Mesenchymal stem cell (in vitro differentiated cells and primary cell): ENCODE data around the gene ZNF608.
A peak's percentile ranks its signal among the peaks of the same experiment; 100 is the strongest.

Experiments
- DNase-seq: peaks from one replicate; pipeline ENCODE4 v3.0.0-alpha.2; 2013
- H2AFZ ChIP-seq: one replicate; pipeline ENCODE4 v1.6.1; 2013; ENCODE audit warnings: low read depth, mild to moderate bottlenecking, control low read depth, inconsistent platforms, low read length, moderate library complexity
- H2AK5ac ChIP-seq: 2 replicates; pipeline ENCODE4 v1.6.1; 2013; ENCODE audit warnings: low read length, moderate library complexity, mild to moderate bottlenecking, inconsistent platforms; ENCODE audit not compliant: severe bottlenecking
- H2BK120ac ChIP-seq: one replicate; pipeline ENCODE4 v1.6.1; 2013; ENCODE audit warnings: low read depth, mild to moderate bottlenecking, inconsistent platforms, low read length, moderate library complexity
- H2BK12ac ChIP-seq, 2 experiments: one replicate each; pipeline ENCODE4 v1.6.1; 2013; ENCODE audit warnings: inconsistent platforms in 2 of 2, low read length in 2 of 2, mild to moderate bottlenecking in 2 of 2, moderate library complexity in 2 of 2, control low read depth in 1 of 2
- H2BK15ac ChIP-seq: one replicate; pipeline ENCODE4 v1.6.1; 2013; ENCODE audit warnings: mild to moderate bottlenecking, low read depth, inconsistent platforms; ENCODE audit not compliant: poor library complexity, severe bottlenecking
- H2BK5ac ChIP-seq: 2 replicates; pipeline ENCODE4 v1.6.1; 2013; ENCODE audit warnings: low read depth, mild to moderate bottlenecking, low read length, control low read depth, inconsistent platforms; ENCODE audit not compliant: poor library complexity, severe bottlenecking
- H3K14ac ChIP-seq, 2 experiments: one replicate each; pipeline ENCODE4 v1.6.1; 2013; ENCODE audit warnings: inconsistent platforms in 2 of 2, low read length in 2 of 2, control low read depth in 1 of 2, mild to moderate bottlenecking in 1 of 2, moderate library complexity in 1 of 2
- H3K18ac ChIP-seq, 2 experiments: one replicate each; pipeline ENCODE4 v1.6.1; 2013; ENCODE audit warnings: inconsistent platforms in 2 of 2, low read length in 2 of 2, control low read depth in 1 of 2, low read depth in 1 of 2, mild to moderate bottlenecking in 1 of 2
- H3K23ac ChIP-seq, 2 experiments: one replicate each; pipeline ENCODE4 v1.6.1; 2013; ENCODE audit warnings: inconsistent platforms in 2 of 2, low read length in 2 of 2, mild to moderate bottlenecking in 2 of 2, moderate library complexity in 2 of 2, control low read depth in 1 of 2
- H3K27ac ChIP-seq: 2 replicates; pipeline ENCODE4 v1.5.1; 2013; ENCODE audit warnings: mild to moderate bottlenecking, moderate library complexity, low read length, control low read depth, inconsistent platforms; ENCODE audit not compliant: poor library complexity, severe bottlenecking
- H3K27me3 ChIP-seq, 2 experiments: 2 replicates each; pipeline versions ENCODE4 v1.6.1 to v1.7.0; 2013; ENCODE audit warnings: low read length in 2 of 2, mild to moderate bottlenecking in 2 of 2, moderate library complexity in 2 of 2, control low read depth in 1 of 2, inconsistent platforms in 1 of 2; ENCODE audit not compliant: control insufficient read depth in 1 of 2, insufficient read depth in 1 of 2
- H3K36me3 ChIP-seq, 2 experiments: 2 replicates each; pipeline versions ENCODE4 v1.6.1 to v1.7.0; 2013; ENCODE audit warnings: low read length in 2 of 2, control low read depth in 1 of 2, inconsistent platforms in 1 of 2, low read depth in 1 of 2, mild to moderate bottlenecking in 1 of 2; ENCODE audit not compliant: insufficient read depth in 2 of 2, control insufficient read depth in 1 of 2
- H3K4ac ChIP-seq, 2 experiments: one replicate each; pipeline ENCODE4 v1.6.1; 2013; ENCODE audit warnings: inconsistent platforms in 2 of 2, low read length in 2 of 2, mild to moderate bottlenecking in 2 of 2, moderate library complexity in 2 of 2, control low read depth in 1 of 2, low read depth in 1 of 2
- H3K4me1 ChIP-seq: 2 replicates; pipeline ENCODE4 v1.6.1; 2013; ENCODE audit warnings: low read depth, low read length, control low read depth; ENCODE audit not compliant: control insufficient read depth, insufficient read depth
- H3K4me2 ChIP-seq: 2 replicates; pipeline ENCODE4 v1.6.1; 2013; ENCODE audit warnings: low read length, mild to moderate bottlenecking, inconsistent platforms; ENCODE audit not compliant: poor library complexity, severe bottlenecking
- H3K4me3 ChIP-seq, 2 experiments: 2 replicates each; pipeline versions ENCODE4 v1.5.1 to v1.7.0; 2013; ENCODE audit warnings: low read length in 2 of 2, mild to moderate bottlenecking in 2 of 2, control low read depth in 1 of 2, low read depth in 1 of 2; ENCODE audit not compliant: insufficient read depth in 1 of 2
- H3K79me1 ChIP-seq: replicated peaks from 2 replicates; pipeline ENCODE4 v1.6.1; 2013; ENCODE audit warnings: mild to moderate bottlenecking, control low read depth, low read length, inconsistent platforms; ENCODE audit not compliant: poor library complexity, severe bottlenecking
- H3K9ac ChIP-seq: 2 replicates; pipeline ENCODE4 v1.7.0; 2013; ENCODE audit warnings: mild to moderate bottlenecking, low read length, moderate library complexity
- H3K9me3 ChIP-seq: 2 replicates; pipeline ENCODE4 v1.7.0; 2013; ENCODE audit warnings: mild to moderate bottlenecking, low read length; ENCODE audit not compliant: control insufficient read depth
- H4K8ac ChIP-seq: one replicate; pipeline ENCODE4 v1.6.1; 2013; ENCODE audit warnings: inconsistent platforms, mild to moderate bottlenecking, low read length, moderate library complexity
- H4K91ac ChIP-seq: one replicate; pipeline ENCODE4 v1.6.1; 2013; ENCODE audit warnings: mild to moderate bottlenecking, low read length, inconsistent platforms
- WGBS: methylation state at CpG from one replicate; pipeline ENCODE4 v1.1.7; 2013; ENCODE audit warnings: mixed read lengths; 5-methylcytosine and 5-hydroxymethylcytosine counted together

ZNF608 gene

DNA sequence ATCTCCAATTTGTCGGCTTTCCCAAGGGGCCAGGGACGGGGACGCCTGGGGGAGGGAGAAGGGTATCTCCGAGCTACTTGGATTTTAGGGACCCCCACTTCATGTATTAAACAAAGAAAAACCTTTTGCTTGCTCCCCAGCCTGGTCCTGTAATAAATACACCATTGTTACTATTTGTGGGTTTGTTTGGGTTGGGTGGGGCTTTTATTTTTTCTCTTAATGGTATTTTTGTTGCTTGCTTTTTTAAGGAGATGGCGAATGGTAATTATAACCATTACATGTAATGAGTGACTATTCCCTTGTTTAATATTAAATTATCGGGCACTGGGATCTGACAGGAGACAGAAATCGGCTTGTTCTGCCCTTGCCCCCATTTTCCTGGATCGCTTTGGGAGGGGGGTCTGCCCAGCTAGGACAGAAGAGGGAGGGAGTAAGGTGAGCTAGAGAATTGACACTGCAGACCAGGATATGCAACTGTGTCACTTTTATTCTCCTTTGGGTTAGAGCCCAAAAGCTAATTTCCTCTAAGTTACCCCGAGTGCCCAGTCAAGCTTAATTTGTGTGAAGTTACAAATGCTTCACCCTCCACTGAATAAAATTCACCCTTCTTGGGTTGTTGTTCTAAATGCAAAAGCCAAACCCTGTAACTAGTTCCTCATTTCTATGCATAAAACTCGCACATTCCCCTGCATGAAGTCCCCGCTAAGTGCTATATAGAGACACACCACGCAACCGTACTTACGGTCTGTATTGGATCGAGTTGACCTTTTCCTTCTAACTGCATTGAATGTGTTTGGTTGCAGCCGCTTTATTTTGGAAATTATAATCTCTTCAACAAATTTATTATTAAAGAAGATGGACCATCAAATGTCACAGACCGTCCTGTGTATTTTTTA is 1.6 kb upstream of the ZNF608 start:
- H2BK5ac ChIP-seq: peak overlapping the region; percentile 98
- WGBS: under 1% methylated on average over 6 of the region's 17 CpGs
- DNase-seq: peak; percentile 75
- no peaks in the 10 kb centered on the region for H3K9me3 ChIP-seq
- no peak overlapping the region for H2BK12ac ChIP-seq
- peak overlapping the region; percentile 98 for H2BK120ac ChIP-seq
- no peaks in the 10 kb centered on the region for H3K4me1 ChIP-seq
- H3K27ac ChIP-seq: peak overlapping the region; percentile 99
- H3K36me3 ChIP-seq: no peaks in the 10 kb centered on the region
- H2AFZ ChIP-seq: no peak overlapping the region
- peak overlapping the region; percentile 64 for H4K91ac ChIP-seq
- H3K27me3 ChIP-seq: no peaks in the 10 kb centered on the region
- no peaks in the 10 kb centered on the region for H3K79me1 ChIP-seq
- H4K8ac ChIP-seq: peak overlapping the region; percentile 58
- no peak overlapping the region for H2AK5ac ChIP-seq
- peak overlapping the region in 1 of 2 experiments; percentile 14 for H3K23ac ChIP-seq
- peak overlapping the region; percentile 95 for H3K9ac ChIP-seq
- peak overlapping the region; percentile 48 to 83 for H3K4me3 ChIP-seq
- peak overlapping the region; percentile 43 to 88 for H3K4ac ChIP-seq
- H3K4me2 ChIP-seq: peak overlapping the region; percentile 89
- H3K14ac ChIP-seq: no peak overlapping the region
- H3K18ac ChIP-seq: peak overlapping the region; percentile 10 to 71
- peak overlapping the region; percentile 78 for H2BK15ac ChIP-seq

DNA sequence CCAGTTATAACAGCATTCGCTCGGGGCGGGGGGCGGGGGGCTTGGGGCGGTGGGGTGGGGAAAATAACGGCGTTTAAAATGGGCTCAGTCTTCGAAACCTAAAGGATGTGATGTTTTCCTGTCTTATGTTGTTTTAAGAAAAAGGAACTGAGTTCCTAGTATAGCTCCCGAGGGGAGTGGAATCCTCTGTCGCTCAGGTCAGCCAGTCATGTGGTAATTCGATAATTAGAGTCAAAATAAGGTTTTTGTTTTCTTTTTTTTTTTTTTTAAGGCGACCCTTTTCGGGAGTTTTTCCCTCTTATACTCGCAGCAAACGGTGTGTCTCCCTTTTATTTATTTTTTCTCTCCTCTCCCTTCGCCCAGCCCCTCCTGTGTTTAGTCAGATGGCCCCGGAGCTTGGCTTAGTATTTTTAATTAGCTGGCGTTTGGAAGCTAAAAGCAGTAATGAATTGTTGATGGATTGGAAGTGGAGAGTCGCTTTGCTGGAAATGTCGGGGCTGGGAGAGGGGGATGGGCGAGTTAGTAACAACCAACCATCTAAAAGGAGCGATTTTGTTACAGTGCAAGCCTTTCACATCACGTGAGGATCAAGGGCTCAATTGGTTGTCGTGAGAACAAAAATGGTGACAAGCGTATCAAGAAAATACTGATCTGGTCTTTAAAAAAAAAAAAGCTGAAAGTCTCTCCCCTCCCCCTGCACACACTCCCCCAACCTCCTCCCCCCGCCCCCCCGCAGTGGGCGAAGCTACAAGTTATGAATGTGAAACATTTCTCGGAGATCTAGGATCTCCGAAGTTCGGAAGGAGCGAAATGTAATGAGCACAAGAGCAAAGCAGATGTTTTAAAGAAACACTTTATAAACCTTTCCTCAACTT is 714 bp upstream of the ZNF608 start:
- Histone ChIP-seq H3K14ac (no peak overlapping the region), H3K27ac (peak overlapping the region; percentile 99), H3K4ac (peak overlapping the region; percentile 43 to 87), H3K79me1 (no peaks in the 10 kb centered on the region), H3K9me3 (no peaks in the 10 kb centered on the region), H4K8ac (peak overlapping the region; percentile 58), H2BK15ac (peak overlapping the region; percentile 78), H3K4me1 (no peaks in the 10 kb centered on the region), H3K4me3 (peak overlapping the region; percentile 48 to 83), H3K23ac (no peak overlapping the region), H3K27me3 (no peaks in the 10 kb centered on the region), H2BK5ac (peak overlapping the region; percentile 98), H4K91ac (peak overlapping the region; percentile 64), H3K18ac (peak overlapping the region; percentile 66 to 78), H3K9ac (peak overlapping the region; percentile 95), H2BK12ac (no peak overlapping the region), H2BK120ac (peak overlapping the region; percentile 98), H2AK5ac (no peak overlapping the region), H3K36me3 (no peaks in the 10 kb centered on the region), H2AFZ (no peak overlapping the region), H3K4me2 (peak overlapping the region; percentile 89)
- DNase-seq: peak; percentile 98
- under 1% methylated on average over 17 of the region's 32 CpGs for WGBS

DNA sequence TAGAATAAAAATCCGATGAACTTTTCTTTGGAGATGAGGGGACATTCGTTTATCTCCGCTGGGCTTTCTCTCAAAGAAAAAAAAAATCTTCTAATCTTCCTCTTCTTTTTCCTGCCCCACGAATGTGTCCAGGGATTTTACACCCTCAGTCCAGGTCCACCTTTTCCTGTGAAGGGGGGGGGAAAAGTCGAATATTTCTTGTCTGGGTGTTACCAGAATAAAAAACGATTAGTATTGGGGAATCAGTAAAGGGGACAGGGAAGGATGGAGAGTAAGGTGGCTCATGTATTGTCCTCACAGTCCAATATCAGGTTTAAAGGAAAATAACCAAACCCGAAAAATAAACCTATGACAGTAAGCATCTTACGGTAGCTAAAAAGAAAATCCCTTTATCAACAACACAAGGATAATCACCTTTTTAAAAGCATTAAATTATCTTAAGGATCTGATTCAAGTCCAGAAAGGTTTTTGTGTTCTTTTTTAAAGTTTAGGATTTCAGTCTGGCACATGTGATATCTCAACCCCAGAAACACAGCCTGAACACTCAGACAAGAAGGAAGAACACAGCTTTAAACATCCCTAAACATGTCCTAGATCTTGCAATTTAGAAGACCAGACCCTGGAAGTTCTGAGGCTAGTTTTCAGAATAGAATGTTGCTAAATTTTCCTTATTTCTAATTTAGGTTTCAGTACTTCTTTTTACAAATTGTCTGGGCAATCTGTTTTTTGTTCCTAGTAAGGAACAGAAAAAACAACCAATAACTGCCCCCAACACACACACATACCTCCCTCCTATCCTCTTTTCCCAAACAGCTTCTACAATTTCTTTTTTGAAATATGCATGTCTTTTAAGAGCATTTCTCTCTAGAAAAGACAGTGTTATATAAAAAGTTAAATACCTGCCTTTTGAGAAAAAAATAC is 1.2 kb downstream of the ZNF608 start:
- peak overlapping the region; percentile 95 for H3K9ac ChIP-seq
- peak overlapping the region; percentile 38 for H4K8ac ChIP-seq
- no peak overlapping the region for H2BK12ac ChIP-seq
- no peak overlapping the region for H2BK15ac ChIP-seq
- H3K18ac ChIP-seq: peak overlapping the region in 1 of 2 experiments; percentile 61
- H3K23ac ChIP-seq: no peak overlapping the region
- H2AFZ ChIP-seq: no peak overlapping the region
- H2AK5ac ChIP-seq: peak overlapping the region; percentile 84
- DNase-seq: peak; percentile 34
- no peaks in the 10 kb centered on the region for H3K79me1 ChIP-seq
- WGBS: 38% methylated on average over 2 of the region's 8 CpGs
- no peak overlapping the region for H4K91ac ChIP-seq
- peak overlapping the region; percentile 66 for H2BK5ac ChIP-seq
- no peaks in the 10 kb centered on the region for H3K27me3 ChIP-seq
- H3K4me1 ChIP-seq: peaks cover 2% of the 10 kb centered on the region
- no peak overlapping the region for H3K14ac ChIP-seq
- peak overlapping the region; percentile 72 for H3K4me2 ChIP-seq
- no peaks in the 10 kb centered on the region for H3K36me3 ChIP-seq
- H3K27ac ChIP-seq: peak overlapping the region; percentile 95
- no peak overlapping the region for H2BK120ac ChIP-seq
- no peak overlapping the region for H3K4ac ChIP-seq
- peak overlapping the region in 1 of 2 experiments; percentile 83 for H3K4me3 ChIP-seq
- H3K9me3 ChIP-seq: no peaks in the 10 kb centered on the region
